Common myeloid progenitor, CD34-positive (primary cell): ENCODE data around the gene COL28A1.

Source experiments
- CTCF ChIA-PET: fragments of 350-600 bp; sonication (Branson Sonifier 250); formaldehyde crosslinking; loops from one replicate; lab custom pipeline; 2021; ENCODE audit warnings: antibody characterized with exemption; lab: Charles Lee
- POLR2A ChIA-PET: fragments of 350-600 bp; sonication (Branson Sonifier 250); formaldehyde crosslinking; loops from one replicate; lab custom pipeline; 2021; ENCODE audit warnings: antibody characterized with exemption; lab: Charles Lee
- DNase-seq, 3 donors: peaks; one replicate each; pipeline versions ENCODE4 v3.0.0 to v3.0.0-alpha.2; 2013
- H3K27ac ChIP-seq, 2 experiments: 1 replicate in 1 of 2; 2 replicates in 1 of 2; pipeline ENCODE4 v1.7.0; 2013; ENCODE audit warnings: inconsistent platforms in 2 of 2, low read length in 2 of 2, mild to moderate bottlenecking in 2 of 2, low read depth in 1 of 2, moderate library complexity in 1 of 2; ENCODE audit not compliant: severe bottlenecking in 2 of 2, insufficient read depth in 1 of 2, poor library complexity in 1 of 2
- H3K27me3 ChIP-seq, 5 experiments: replicated peaks in 2 of 5; 1 replicate in 3 of 5; 2 replicates in 2 of 5; pipeline versions ENCODE4 v1.6.1 to v1.7.0; 2013; ENCODE audit warnings: low read length in 4 of 5, mild to moderate bottlenecking in 2 of 5, moderate library complexity in 2 of 5, inconsistent platforms in 1 of 5; ENCODE audit not compliant: insufficient read depth in 5 of 5, control insufficient read depth in 4 of 5
- H3K36me3 ChIP-seq, 4 experiments: 1 replicate in 2 of 4; 2 replicates in 2 of 4; pipeline versions ENCODE4 v1.6.1 to v1.7.0; 2013; ENCODE audit warnings: low read length in 3 of 4, control low read depth in 1 of 4, mild to moderate bottlenecking in 1 of 4; ENCODE audit not compliant: control insufficient read depth in 4 of 4, insufficient read depth in 4 of 4
- H3K4me1 ChIP-seq, 4 experiments: 1 replicate in 3 of 4; 2 replicates in 1 of 4; pipeline versions ENCODE4 v1.6.1 to v1.7.1; 2013; ENCODE audit warnings: low read length in 3 of 4, mild to moderate bottlenecking in 3 of 4, control low read depth in 1 of 4, inconsistent platforms in 1 of 4, moderate library complexity in 1 of 4; ENCODE audit not compliant: control insufficient read depth in 4 of 4, insufficient read depth in 4 of 4; ENCODE audit errors: control extremely low read depth in 1 of 4
- H3K4me3 ChIP-seq, 7 experiments: 1 replicate in 4 of 7; 2 replicates in 3 of 7; pipeline versions ENCODE4 v1.5.1 to v1.7.0; 2013; ENCODE audit warnings: mild to moderate bottlenecking in 7 of 7, low read length in 6 of 7, moderate library complexity in 6 of 7, inconsistent platforms in 2 of 7, low read depth in 2 of 7, control low read depth in 1 of 7; ENCODE audit not compliant: insufficient read depth in 4 of 7, control insufficient read depth in 1 of 7; ENCODE audit errors: extremely low read depth in 1 of 7
- H3K9me3 ChIP-seq, 5 experiments: 1 replicate in 4 of 5; 2 replicates in 1 of 5; pipeline versions ENCODE4 v1.6.1 to v1.7.1; 2013; ENCODE audit warnings: low read length in 4 of 5, mild to moderate bottlenecking in 2 of 5, inconsistent platforms in 1 of 5, low read depth in 1 of 5, moderate library complexity in 1 of 5; ENCODE audit not compliant: control insufficient read depth in 4 of 5, insufficient read depth in 2 of 5; ENCODE audit errors: control extremely low read depth in 1 of 5
- WGBS: methylation state at CpG from one replicate; pipeline ENCODE4 v1.1.5; 2013; ENCODE audit not compliant: insufficient coverage; 5-methylcytosine and 5-hydroxymethylcytosine counted together

The COL28A1 gene

GRCh38 chr7:7536396-7537019, 835 bp upstream of the COL28A1 start:
- Histone ChIP-seq H3K36me3 (no peaks in the 10 kb centered on the region), H3K4me1 (no peaks in the 10 kb centered on the region), H3K9me3 (no peaks in the 10 kb centered on the region), H3K4me3 (no peak overlapping the region), H3K27me3 (no peaks in the 10 kb centered on the region), H3K27ac (no peak overlapping the region)
- no peak for DNase-seq
- WGBS, result 100% methylated on average over 2 of the region's 5 CpGs
- ChIA-PET CTCF (interaction anchor here (1.0 kb wide), 2 partner anchors 355 to 443 kb away, joined by 3 read pairs; no protein-coding TSS in a partner anchor), POLR2A (no interaction called here)

GRCh38 chr7:7533831-7534430, 1.7 kb downstream of the COL28A1 start:
- no peak overlapping the region for H3K27ac ChIP-seq
- no peak overlapping the region for H3K4me3 ChIP-seq
- ChIA-PET POLR2A (no interaction called here), CTCF (no interaction called here)
- H3K36me3 ChIP-seq, result no peaks in the 10 kb centered on the region
- no peaks in the 10 kb centered on the region for H3K27me3 ChIP-seq
- no peak for DNase-seq
- no peaks in the 10 kb centered on the region for H3K9me3 ChIP-seq
- WGBS, result 100% methylated on average over 1 of the region's 3 CpGs
- H3K4me1 ChIP-seq, result no peaks in the 10 kb centered on the region

- Histone ChIP-seq H3K4me1 (no peaks in the 10 kb centered on the region), H3K27me3 (no peaks in the 10 kb centered on the region), H3K9me3 (no peaks in the 10 kb centered on the region), H3K4me3 (no peak overlapping the region), H3K36me3 (no peaks in the 10 kb centered on the region), H3K27ac (no peak overlapping the region)
- no peak for DNase-seq
- WGBS, result 96% methylated on average over 4 of the region's 4 CpGs
- ChIA-PET CTCF (interaction anchor here (0.7 to 1.9 kb wide), 3 partner anchors 420 to 683 kb away, joined by 3 to 7 read pairs (median 3); no protein-coding TSS in a partner anchor), POLR2A (no interaction called here)
These were observed 6.3 kb downstream of the COL28A1 start for GRCh38 chr7:7529328-7529727.

- no peaks in the 10 kb centered on the region for H3K4me1 ChIP-seq
- no peaks in the 10 kb centered on the region for H3K9me3 ChIP-seq
- ChIA-PET POLR2A (no interaction called here), CTCF (no interaction called here)
- DNase-seq, result no peak
- no peaks in the 10 kb centered on the region for H3K36me3 ChIP-seq
- H3K27me3 ChIP-seq, result no peaks in the 10 kb centered on the region
- no peak overlapping the region for H3K4me3 ChIP-seq
- H3K27ac ChIP-seq, result no peak overlapping the region
- 100% methylated on average over 3 of the region's 3 CpGs for WGBS
These were observed 8.6 kb downstream of the COL28A1 start for GRCh38 chr7:7527047-7527446.

GRCh38 chr7:7526006-7526405, 9.7 kb downstream of the COL28A1 start:
- H3K27me3 ChIP-seq, result no peaks in the 10 kb centered on the region
- no peak for DNase-seq
- ChIA-PET CTCF (interaction anchor here (0.6 kb wide), 1 partner anchor 15 kb away, joined by 3 read pairs; no protein-coding TSS in a partner anchor), POLR2A (no interaction called here)
- peaks cover 0 to 3% (median 0%) of the 10 kb centered on the region in 4 experiments for H3K4me1 ChIP-seq
- no peaks in the 10 kb centered on the region for H3K36me3 ChIP-seq
- no peak overlapping the region for H3K27ac ChIP-seq
- 86% methylated on average over 1 of the region's 2 CpGs for WGBS
- no peaks in the 10 kb centered on the region for H3K9me3 ChIP-seq
- no peak overlapping the region for H3K4me3 ChIP-seq

- DNase-seq, result no peak
- 100% methylated on average over 1 of the region's 3 CpGs for WGBS
- H3K27ac ChIP-seq, result no peak overlapping the region
- ChIA-PET CTCF (interaction anchor here (0.8 kb wide), 1 partner anchor 9 kb away, joined by 3 read pairs; no protein-coding TSS in a partner anchor), POLR2A (no interaction called here)
- H3K4me1 ChIP-seq, result peaks cover 0 to 3% (median 0%) of the 10 kb centered on the region in 4 experiments
- H3K9me3 ChIP-seq, result no peaks in the 10 kb centered on the region
- no peak overlapping the region for H3K4me3 ChIP-seq
- H3K27me3 ChIP-seq, result no peaks in the 10 kb centered on the region
- no peaks in the 10 kb centered on the region for H3K36me3 ChIP-seq
These were observed 11.6 kb downstream of the COL28A1 start for GRCh38 chr7:7524121-7524520.

GRCh38 chr7:7522421-7522820, 13.3 kb downstream of the COL28A1 start:
- Histone ChIP-seq H3K4me3 (no peak overlapping the region), H3K4me1 (peaks cover 0 to 3% (median 0%) of the 10 kb centered on the region in 4 experiments), H3K27ac (no peak overlapping the region), H3K27me3 (no peaks in the 10 kb centered on the region), H3K36me3 (no peaks in the 10 kb centered on the region), H3K9me3 (no peaks in the 10 kb centered on the region)
- ChIA-PET POLR2A (interaction anchor here (1.3 kb wide), 1 partner anchor 425 kb away, joined by 3 read pairs; no protein-coding TSS in a partner anchor), CTCF (interaction anchor here (1.1 kb wide), 1 partner anchor 430 kb away, joined by 3 read pairs; no protein-coding TSS in a partner anchor)
- DNase-seq, result no peak
- WGBS, result no CpG with 5 or more reads among the region's 3 CpGs
